GM10847 (cell line): ENCODE results near the gene CEP83.

Experiments used
- POLR2A ChIP-seq: IDR thresholded peaks from 2 replicates; pipeline ENCODE4 v1.6.1; 2011; ENCODE audit not compliant: insufficient read length; ENCODE audit errors: extremely low read depth

Gene CEP83

DNA sequence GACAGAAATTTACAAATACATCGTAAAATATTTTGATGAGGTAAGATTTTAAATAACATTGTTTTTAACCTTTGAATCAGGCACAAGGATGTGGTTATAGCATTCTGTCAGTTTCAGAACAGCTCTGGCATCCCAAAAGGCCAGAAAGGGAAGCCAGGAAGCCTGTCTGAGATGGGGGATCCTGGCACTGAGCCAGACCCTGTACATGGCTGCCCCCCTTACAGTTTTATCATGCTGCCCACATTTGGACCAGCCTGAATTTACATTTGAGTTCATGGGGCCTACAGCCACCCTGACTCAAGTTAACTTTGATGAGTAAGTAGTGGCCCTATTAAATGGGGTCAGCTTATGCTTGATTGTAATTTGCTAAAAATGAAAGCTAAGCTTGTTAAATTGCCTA lies 155.7 kb downstream of the CEP83 start:
- no peak for TF ChIP-seq POLR2A

GRCh38 chr12:94299846-94300245 lies 159.8 kb downstream of the CEP83 start:
- no peak for TF ChIP-seq POLR2A

GRCh38 chr12:94297876-94298505 lies 161.7 kb downstream of the CEP83 start:
- TF ChIP-seq POLR2A, result no peak

- TF ChIP-seq POLR2A, result no peak
Observed at GRCh38 chr12:94297096-94297699, 162.5 kb downstream of the CEP83 start.

- no peak for TF ChIP-seq POLR2A
Observed at GRCh38 chr12:94290353-94290752, 169.3 kb downstream of the CEP83 start.

DNA sequence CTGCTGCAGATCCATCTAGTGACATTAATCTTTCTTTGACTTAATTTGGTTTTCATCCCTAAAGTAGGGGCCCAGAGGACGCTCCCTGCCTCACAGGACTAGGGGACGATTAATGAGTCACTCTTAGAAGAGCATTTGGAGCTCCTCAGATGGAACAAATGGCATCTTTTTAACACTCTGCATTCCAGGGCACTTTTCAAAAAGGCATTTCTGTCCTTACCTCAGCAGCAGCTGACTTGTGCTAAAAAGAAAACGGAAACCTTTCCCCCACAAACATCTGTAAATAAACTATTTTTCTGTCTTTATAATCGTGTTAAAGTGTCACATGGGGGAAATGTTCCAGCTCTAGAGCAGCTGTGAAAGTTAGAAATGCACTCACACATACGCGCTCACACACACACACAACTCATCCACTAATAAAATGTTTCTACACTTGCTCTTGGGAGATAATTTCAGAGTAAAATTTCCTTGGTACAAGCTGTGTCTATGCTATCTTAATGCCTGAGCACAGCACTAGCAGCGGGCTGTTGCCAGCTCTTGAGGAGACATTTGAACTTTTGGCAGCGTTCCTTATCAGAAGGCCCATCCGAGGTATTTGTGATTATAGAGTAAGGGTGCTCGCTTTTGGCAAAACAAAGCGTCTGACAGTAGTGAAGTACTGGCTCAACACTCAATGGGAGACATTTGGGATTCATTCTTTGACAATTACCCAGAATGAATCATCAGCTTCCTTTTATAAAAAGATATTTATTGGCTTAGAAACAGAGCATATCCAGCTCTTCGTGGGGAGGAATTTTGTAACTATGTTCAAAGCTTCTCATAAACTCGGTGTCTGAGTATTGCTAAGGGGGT lies 170.0 kb downstream of the CEP83 start:
- TF ChIP-seq POLR2A, result no peak

DNA sequence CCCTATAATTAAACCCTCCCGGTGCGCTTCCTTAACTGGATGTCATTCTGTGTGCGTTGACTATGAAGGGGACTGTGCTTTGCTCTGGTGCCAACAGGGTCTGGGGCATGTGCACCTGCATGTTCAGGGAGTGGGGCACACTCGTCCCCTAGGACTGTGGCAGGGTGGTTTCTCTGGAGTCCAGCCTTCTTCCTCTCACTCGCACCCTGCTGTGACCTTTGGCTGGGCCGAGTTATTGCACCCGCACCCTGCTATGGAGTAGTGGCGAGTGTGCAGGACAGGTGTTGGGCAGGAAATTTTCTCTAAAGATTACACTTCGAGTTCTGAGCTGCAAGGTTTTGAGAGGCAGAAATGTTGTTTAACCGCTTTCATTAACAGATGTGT lies 172.4 kb downstream of the CEP83 start:
- no peak for TF ChIP-seq POLR2A

GRCh38 chr12:94286583-94287244 lies 173.0 kb downstream of the CEP83 start:
- no peak for TF ChIP-seq POLR2A

DNA sequence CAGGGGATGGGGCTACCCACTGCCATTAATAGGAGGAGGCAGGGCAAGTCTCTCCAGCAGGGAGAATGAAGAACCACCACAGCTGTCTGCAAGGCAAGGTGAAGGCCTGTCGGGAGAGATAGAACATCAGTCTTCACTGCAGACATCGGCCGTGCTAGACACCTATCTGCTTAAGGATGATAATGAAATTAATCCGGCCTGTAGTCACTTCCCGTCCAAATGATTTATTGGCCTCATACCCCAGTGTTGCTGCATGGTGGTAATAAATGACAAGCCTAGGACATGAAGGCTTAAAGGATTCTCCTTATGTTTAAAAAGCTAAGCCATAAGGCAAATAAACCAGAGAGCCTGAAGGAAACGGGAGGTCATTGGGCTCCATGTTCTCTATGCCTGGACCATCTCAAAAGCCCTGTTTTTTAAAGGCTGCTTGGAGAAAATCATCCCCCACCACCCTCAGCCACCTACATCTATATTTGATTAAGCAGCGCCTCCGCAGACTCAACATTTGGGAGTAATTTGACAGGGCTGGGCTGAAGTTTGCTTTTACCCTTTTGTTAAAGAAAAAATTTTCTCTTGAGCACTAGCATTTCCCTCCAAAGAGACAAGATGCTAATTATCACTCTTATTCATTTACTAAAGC lies 173.6 kb downstream of the CEP83 start:
- TF ChIP-seq POLR2A, result no peak

DNA sequence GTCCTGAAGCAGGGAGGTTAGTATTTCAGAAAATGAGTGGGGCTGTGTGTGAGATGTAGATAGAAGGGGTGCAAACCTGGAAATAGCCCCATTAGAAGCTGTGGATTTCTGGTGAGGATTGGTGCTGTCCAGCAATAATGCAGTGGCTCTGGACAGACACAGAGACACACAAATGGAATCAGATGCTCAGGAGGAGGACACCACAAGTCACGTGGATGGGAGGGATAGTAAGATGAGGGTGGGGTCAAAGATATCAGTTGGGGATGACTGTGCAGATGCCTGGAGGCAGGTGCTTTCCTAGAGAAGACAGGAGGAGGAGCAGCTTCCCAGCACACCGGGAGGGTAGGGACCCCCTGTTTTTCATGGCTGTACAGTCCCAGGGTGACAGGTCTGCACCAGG lies 174.8 kb downstream of the CEP83 start:
- no peak for TF ChIP-seq POLR2A

- TF ChIP-seq POLR2A, result no peak
Observed at GRCh38 chr12:94284046-94284445, 175.6 kb downstream of the CEP83 start.

DNA sequence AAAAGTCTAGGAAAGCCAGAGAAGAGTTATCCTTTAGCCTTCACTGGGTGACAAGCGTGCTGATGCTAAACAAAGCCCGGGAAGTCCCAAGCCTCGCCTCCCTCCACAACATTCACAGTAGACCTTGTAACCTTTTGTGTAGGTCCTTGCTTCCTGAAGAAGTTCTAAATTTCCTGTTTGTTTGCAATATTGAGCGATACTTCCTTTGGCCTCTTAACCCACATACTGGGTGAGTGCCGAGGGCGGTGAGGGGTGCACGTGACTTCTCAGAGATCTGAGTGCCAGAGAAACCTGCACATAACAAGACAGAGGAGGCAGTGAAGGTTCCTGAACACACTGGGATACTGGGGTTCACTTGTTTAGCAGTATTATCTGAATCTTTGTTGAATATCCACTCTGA lies 177.0 kb downstream of the CEP83 start:
- TF ChIP-seq POLR2A, result no peak

- no peak for TF ChIP-seq POLR2A
Observed at GRCh38 chr12:94280063-94280462, 179.6 kb downstream of the CEP83 start.

DNA sequence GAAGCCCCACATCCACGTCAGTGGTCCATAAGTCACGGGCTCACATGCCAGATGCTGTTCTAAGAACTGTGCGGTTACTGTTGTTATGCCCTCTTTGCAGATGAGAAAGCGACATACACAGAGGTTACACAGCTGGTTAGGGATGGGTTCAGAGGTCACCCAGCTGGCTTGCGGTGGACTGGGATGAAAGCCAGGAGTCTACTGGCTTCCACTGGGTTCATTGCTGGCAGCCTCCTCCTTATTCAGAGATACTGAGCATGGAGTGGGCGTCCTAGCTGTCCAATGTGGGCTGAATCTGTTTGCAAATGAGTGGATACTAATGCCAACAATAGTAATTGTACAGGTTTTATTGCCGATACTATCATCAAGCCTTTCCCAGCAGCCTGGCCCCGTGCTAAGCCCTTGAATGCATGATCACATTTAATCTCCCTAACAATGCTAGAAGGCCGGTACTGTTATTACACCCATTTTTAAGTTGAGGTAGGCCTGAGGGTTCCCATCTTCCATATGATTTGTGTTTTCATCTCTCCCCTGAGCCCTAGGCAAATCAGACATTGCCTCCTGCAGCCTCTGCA lies 182.2 kb downstream of the CEP83 start:
- TF ChIP-seq POLR2A, result no peak

DNA sequence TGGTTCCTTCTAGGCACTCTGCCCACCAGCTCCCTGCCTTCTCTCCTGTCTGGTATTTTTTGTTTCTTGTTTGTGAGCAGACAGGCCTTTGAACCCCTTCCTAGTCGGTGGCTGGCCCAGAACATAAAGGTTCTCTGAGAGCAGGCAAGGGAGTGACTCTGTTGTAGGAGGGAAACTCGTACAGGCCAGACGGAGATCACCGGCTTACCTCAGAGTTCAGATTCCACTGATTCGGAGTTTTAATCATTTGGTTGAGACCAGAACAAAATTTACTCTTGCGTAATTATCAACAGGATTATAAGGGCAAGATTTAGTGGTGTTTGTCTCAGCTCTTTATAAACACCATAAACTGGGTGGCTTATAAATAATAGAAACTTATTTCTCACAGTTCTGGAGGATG lies 182.9 kb downstream of the CEP83 start:
- no peak for TF ChIP-seq POLR2A
